NCI-H2171 treated with DMSO at 0.1 percent for 48 hours (cell line): ENCODE data around the gene BMAL2.

Experiments used
- DNase-seq: peaks from one replicate; lab custom pipeline; 2025; lab: John Stamatoyannopoulos, UW

Gene BMAL2

GRCh38 chr12:27359578-27360340, 27.1 kb downstream of the BMAL2 start:
- no peak for DNase-seq

DNA sequence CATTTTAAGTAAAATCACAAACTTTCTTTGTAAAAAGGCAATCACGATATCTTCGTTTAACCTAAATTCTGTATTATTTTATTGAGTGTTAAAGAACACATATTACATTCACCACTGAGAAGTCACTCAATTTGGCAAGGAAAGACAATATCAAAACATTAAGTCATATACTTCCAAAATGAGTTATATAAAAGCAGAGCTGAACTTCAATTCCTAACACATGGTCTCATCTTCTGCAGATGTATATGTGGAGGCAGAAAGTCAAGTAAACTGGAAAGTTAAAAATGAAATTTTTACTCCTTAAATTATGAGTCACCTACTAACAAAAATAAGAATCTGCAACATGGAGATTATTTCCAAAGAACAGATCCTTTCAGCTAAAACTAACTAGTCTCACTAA, 28.7 kb downstream of the BMAL2 start:
- DNase-seq: no peak

DNA sequence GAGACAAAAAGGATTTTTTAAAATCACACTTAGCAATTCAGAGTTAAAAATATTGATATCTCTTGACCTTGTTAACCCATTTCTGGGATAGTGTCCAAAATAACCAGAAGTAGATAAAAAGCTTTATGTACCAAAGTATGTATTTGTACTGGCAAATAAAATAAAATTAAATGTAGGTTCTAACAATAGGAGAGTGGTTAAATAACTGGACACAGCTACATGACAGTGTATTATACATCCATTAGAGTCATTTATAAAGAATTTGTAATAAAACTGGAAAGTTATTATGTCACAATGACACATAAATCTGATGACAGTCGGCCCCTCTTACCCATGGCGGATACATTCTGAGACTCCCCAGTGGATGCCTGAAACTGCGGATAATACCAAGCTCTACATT, 34.0 kb downstream of the BMAL2 start:
- DNase-seq: no peak

DNA sequence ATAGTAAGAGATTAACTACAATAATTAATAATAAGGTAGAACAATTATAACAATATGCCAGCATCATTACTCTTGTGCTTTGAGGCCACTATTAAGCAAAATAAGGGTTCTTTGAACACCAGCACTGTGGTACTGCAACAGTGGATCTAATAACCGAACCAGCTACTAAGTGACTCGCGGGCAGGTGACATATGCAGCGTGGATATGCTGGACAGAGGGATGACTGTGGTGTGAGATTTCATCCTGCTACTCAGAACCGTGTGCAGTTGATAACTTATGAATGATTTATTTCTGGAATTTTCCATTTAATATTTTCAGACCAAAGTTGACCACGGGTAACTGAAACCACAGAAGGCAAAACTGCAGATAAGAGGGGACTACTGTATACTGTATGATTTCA, 34.4 kb downstream of the BMAL2 start:
- DNase-seq: no peak

- DNase-seq: no peak
These were observed 49.6 kb downstream of the BMAL2 start for GRCh38 chr12:27382171-27382795.
